Renal pelvis (tissue), 4 donors: ENCODE data around the gene ASTN2. TPM values are rescaled to one million over a fixed set of nuclear protein-coding genes. Genes with fewer than 3 reads are reported as not detected.
A peak's percentile ranks its signal among the peaks of the same experiment; 100 is the strongest.

Experiments
- DNase-seq: peaks from one replicate; pipeline ENCODE4 v3.0.0-alpha.2; 2013
- polyA plus RNA-seq, 3 donors: library from polyadenylated mRNA; unstranded; fragments of 120-200 nt; gene quantifications; one replicate each; pipeline ENCODE4 v1.2.1, GENCODE V29; 2013; ENCODE audit not compliant: insufficient read length in 3 of 3

Gene ASTN2
- polyA plus RNA-seq, 3 donors: 14.8 to 16.2 (median 15.9) TPM

GRCh38 chr9:117253261-117253660, 161.6 kb downstream of the ASTN2 start:
- no peak for DNase-seq

GRCh38 chr9:117250610-117251215, 164.1 kb downstream of the ASTN2 start:
- no peak for DNase-seq

- no peak for DNase-seq
These were observed 165.1 kb downstream of the ASTN2 start for GRCh38 chr9:117249799-117250198.

- DNase-seq: no peak
These were observed 167.6 kb downstream of the ASTN2 start for GRCh38 chr9:117247266-117247665.

GRCh38 chr9:117245175-117245829, 169.6 kb downstream of the ASTN2 start:
- no peak for DNase-seq

GRCh38 chr9:117242082-117242481, 172.8 kb downstream of the ASTN2 start:
- peak; percentile 15 for DNase-seq

- DNase-seq: no peak
These were observed 175.4 kb downstream of the ASTN2 start for GRCh38 chr9:117239428-117239827.

GRCh38 chr9:117234103-117234502, 180.8 kb downstream of the ASTN2 start:
- DNase-seq: no peak

GRCh38 chr9:117233016-117233415, 181.8 kb downstream of the ASTN2 start:
- DNase-seq: no peak

GRCh38 chr9:117232281-117232680, 182.6 kb downstream of the ASTN2 start:
- DNase-seq: no peak

- DNase-seq: no peak
These were observed 183.8 kb downstream of the ASTN2 start for GRCh38 chr9:117231012-117231411.

GRCh38 chr9:117224695-117225094, 190.2 kb downstream of the ASTN2 start:
- no peak for DNase-seq

- DNase-seq: no peak
These were observed 195.9 kb downstream of the ASTN2 start for GRCh38 chr9:117218951-117219350.

GRCh38 chr9:117214416-117214815, 200.4 kb downstream of the ASTN2 start:
- no peak for DNase-seq

GRCh38 chr9:117211280-117211679, 203.6 kb downstream of the ASTN2 start:
- no peak for DNase-seq

- no peak for DNase-seq
These were observed 209.1 kb downstream of the ASTN2 start for GRCh38 chr9:117205806-117206205.

- peak; percentile 10 for DNase-seq
These were observed 209.9 kb downstream of the ASTN2 start for GRCh38 chr9:117204971-117205370.

- DNase-seq: no peak
These were observed 223.2 kb downstream of the ASTN2 start for GRCh38 chr9:117191504-117192261.

- no peak for DNase-seq
These were observed 225.7 kb downstream of the ASTN2 start for GRCh38 chr9:117189121-117189520.

- DNase-seq: no peak
These were observed 226.5 kb downstream of the ASTN2 start for GRCh38 chr9:117188394-117188793.

- DNase-seq: no peak
These were observed 227.4 kb downstream of the ASTN2 start for GRCh38 chr9:117187498-117187897.

- no peak for DNase-seq
These were observed 230.7 kb downstream of the ASTN2 start for GRCh38 chr9:117184173-117184572.

- no peak for DNase-seq
These were observed 232.8 kb downstream of the ASTN2 start for GRCh38 chr9:117182046-117182445.
